Stimulated activated CD4-positive, alpha-beta T cell treated with anti-CD3 and anti-CD28 coated beads, Interleukin-1b, Interleukin-23, amount 100 ng/mL, for 4 hours (primary cell): ENCODE data around the gene ANP32B.
A peak's percentile ranks its signal among the peaks of the same experiment; 100 is the strongest.
"Not testable (repeated sequence)": the region's sequence is repeated elsewhere in the genome, so short reads cannot be mapped to it uniquely, and the experiment has no call there.

ENCODE experiments used
- DNase-seq, 2 donors: peaks; one replicate each; pipeline ENCODE4 v3.0.0-alpha.2; 2020; ENCODE audit warnings: low read depth in 2 of 2

ANP32B gene

GRCh38 chr9:97982683-97983588 lies at the start of gene ANP32B:
TSS of gene ANP32B (plus strand) at chr9:97983341. CDS start at chr9:97983556, 215 bp downstream.
- peak; percentile 95 to 96 for DNase-seq

GRCh38 chr9:97934321-97935115 lies 48.6 kb upstream of the ANP32B start:
- no peak for DNase-seq

GRCh38 chr9:97935276-97935675 lies 47.9 kb upstream of the ANP32B start:
- DNase-seq: no peak

GRCh38 chr9:97936998-97937397 lies 46.1 kb upstream of the ANP32B start:
- no peak for DNase-seq

- peak in 1 of 2 donors; percentile 5 for DNase-seq
Measured at GRCh38 chr9:97938081-97938644, 45.0 kb upstream of the ANP32B start, which contains the start of gene HEMGN. TSS of gene HEMGN (minus strand) at chr9:97938172. CDS start at chr9:97938136, 36 bp downstream.

- DNase-seq: no peak
Measured at GRCh38 chr9:97940233-97940632, 42.9 kb upstream of the ANP32B start.

- DNase-seq: no peak
Measured at GRCh38 chr9:97940741-97941140, 42.4 kb upstream of the ANP32B start.

- DNase-seq: no peak
Measured at GRCh38 chr9:97941323-97941722, 41.8 kb upstream of the ANP32B start.

GRCh38 chr9:97943308-97943855 lies 39.8 kb upstream of the ANP32B start:
- DNase-seq: no peak

- DNase-seq: no peak
Measured at GRCh38 chr9:97944612-97945011, 38.5 kb upstream of the ANP32B start.

- not testable (repeated sequence) for DNase-seq
Measured at GRCh38 chr9:97945470-97945869, 37.7 kb upstream of the ANP32B start.

- not testable (repeated sequence) for DNase-seq
Measured at GRCh38 chr9:97947094-97947493, 36.0 kb upstream of the ANP32B start.

GRCh38 chr9:97950873-97951272 lies 32.3 kb upstream of the ANP32B start:
- not testable (repeated sequence) for DNase-seq

GRCh38 chr9:97954550-97954989 lies 28.6 kb upstream of the ANP32B start:
- peak; percentile 14 to 28 for DNase-seq

- no peak for DNase-seq
Measured at GRCh38 chr9:97956331-97956730, 26.8 kb upstream of the ANP32B start.

- DNase-seq: no peak
Measured at GRCh38 chr9:97958812-97959511, 24.2 kb upstream of the ANP32B start.

GRCh38 chr9:97959585-97959984 lies 23.6 kb upstream of the ANP32B start:
- no peak for DNase-seq

- DNase-seq: not testable (repeated sequence)
Measured at GRCh38 chr9:97960678-97961328, 22.3 kb upstream of the ANP32B start.

- no peak for DNase-seq
Measured at GRCh38 chr9:97961361-97961760, 21.8 kb upstream of the ANP32B start.

- no peak for DNase-seq
Measured at GRCh38 chr9:97962136-97962535, 21.0 kb upstream of the ANP32B start.

GRCh38 chr9:97962575-97962974 lies 20.6 kb upstream of the ANP32B start:
- no peak for DNase-seq
